OCI-LY3 (cell line): ENCODE data around the gene ARID4A.

Experiments used
- CTCF ChIP-seq: fragments of 200-600, 300-600 bp; sonication (generic); IDR thresholded peaks from 2 replicates; pipeline ENCODE4 v1.5.1; 2014; ENCODE audit warnings: antibody characterized with exemption, low read length, low read depth
- EZH2phosphoT487 ChIP-seq: fragments of 200-600 bp; shearing (Covaris generic); IDR thresholded peaks from 2 replicates; pipeline ENCODE4 v1.6.1; 2018; ENCODE audit warnings: antibody characterized with exemption, mixed run types, low read depth

GRCh38 chr14:58291646-58292045, 6.7 kb upstream of the ARID4A start:
- TF ChIP-seq CTCF (no peak), EZH2phosphoT487 (no peak)
